PC-9 (cell line): Measurements from ENCODE around the gene GALNT2.

Source experiments
- CTCF ChIP-seq: fragments of 200-600 bp; sonication (generic); conservative IDR thresholded peaks from 2 replicates; pipeline ENCODE4 v1.6.1; 2017; ENCODE audit warnings: mixed run types, antibody characterized with exemption, mild to moderate bottlenecking, moderate library complexity
- EZH2 ChIP-seq: fragments of 200-600 bp; sonication (generic); IDR thresholded peaks from 2 replicates; pipeline ENCODE4 v1.8.0; 2017; ENCODE audit warnings: antibody characterized with exemption, low read depth

DNA sequence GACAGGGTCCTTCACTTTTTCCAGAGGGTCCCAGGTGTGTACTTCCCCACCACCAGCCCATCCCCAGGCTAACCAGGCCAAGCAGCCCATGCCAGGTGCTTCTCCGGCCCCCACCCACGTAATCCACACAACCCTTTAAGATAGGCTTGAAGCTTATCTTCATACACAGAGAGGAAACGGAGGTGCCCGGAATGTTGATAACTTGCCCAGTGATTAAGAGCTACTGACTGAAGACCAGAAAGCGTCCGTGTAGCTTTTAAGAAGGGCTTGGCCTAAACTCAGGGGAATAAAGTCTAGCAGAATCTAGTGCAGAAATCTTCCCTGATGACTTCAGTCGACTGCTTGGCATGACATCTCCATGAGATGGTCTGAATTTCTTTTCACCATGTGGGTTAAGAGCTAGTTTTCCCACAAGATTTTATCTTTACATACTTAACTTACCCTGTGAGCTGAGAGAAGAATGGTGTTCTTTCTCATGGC is 138.7 kb downstream of the GALNT2 start:
- TF ChIP-seq EZH2 (no peak), CTCF (no peak)
